AG10803 (cell line): ENCODE measurements around the gene OPTC.
A peak's percentile ranks its signal among the peaks of the same experiment; 100 is the strongest.
"Not testable (repeated sequence)": the region's sequence is repeated elsewhere in the genome, so short reads cannot be mapped to it uniquely, and the experiment has no call there.

Experiments
- DNase-seq: peaks from one replicate; pipeline ENCODE4 v3.0.0; 2010; ENCODE audit warnings: low read depth
- H3K4me3 ChIP-seq: 2 replicates; pipeline ENCODE4 v1.5.1; 2011; ENCODE audit warnings: mild to moderate bottlenecking, low read length, control low read depth
- TF ChIP-seq, protein P1 (sequence below): conservative IDR thresholded peaks from 2 replicates; pipeline ENCODE4 v1.5.1; 2011; ENCODE audit warnings: mild to moderate bottlenecking, low read length, control low read depth, inconsistent platforms

Gene OPTC, protein sequence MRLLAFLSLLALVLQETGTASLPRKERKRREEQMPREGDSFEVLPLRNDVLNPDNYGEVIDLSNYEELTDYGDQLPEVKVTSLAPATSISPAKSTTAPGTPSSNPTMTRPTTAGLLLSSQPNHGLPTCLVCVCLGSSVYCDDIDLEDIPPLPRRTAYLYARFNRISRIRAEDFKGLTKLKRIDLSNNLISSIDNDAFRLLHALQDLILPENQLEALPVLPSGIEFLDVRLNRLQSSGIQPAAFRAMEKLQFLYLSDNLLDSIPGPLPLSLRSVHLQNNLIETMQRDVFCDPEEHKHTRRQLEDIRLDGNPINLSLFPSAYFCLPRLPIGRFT

DNA sequence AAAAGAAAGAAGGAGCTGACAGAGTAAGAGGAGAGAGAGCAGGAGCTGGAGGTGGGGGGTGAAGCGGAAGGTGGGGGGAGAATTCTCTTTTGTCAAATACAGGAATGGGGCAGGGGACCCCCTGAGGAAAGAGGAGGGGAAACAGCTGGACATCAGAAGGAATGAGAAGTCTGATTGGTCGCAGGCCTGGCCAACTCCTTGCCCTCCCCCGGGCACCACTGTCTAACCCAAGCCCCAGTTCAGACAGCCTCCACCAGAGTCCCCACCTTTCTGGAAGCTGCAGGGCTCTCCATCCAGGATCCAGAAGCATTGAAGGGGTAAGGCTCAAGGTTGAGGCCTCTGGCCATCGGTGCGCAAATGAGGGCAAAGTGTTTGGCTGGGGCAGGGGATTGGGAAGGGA, at the start of gene OPTC:
Gene OPTC (plus strand): TSS at position 253 of the 400 bp plus-strand sequence. CDS start 1,853 bp downstream, outside the sequence.
- H3K4me3 ChIP-seq, result no peak within 1 kb of the TSS
- TF ChIP-seq, protein P1, sequence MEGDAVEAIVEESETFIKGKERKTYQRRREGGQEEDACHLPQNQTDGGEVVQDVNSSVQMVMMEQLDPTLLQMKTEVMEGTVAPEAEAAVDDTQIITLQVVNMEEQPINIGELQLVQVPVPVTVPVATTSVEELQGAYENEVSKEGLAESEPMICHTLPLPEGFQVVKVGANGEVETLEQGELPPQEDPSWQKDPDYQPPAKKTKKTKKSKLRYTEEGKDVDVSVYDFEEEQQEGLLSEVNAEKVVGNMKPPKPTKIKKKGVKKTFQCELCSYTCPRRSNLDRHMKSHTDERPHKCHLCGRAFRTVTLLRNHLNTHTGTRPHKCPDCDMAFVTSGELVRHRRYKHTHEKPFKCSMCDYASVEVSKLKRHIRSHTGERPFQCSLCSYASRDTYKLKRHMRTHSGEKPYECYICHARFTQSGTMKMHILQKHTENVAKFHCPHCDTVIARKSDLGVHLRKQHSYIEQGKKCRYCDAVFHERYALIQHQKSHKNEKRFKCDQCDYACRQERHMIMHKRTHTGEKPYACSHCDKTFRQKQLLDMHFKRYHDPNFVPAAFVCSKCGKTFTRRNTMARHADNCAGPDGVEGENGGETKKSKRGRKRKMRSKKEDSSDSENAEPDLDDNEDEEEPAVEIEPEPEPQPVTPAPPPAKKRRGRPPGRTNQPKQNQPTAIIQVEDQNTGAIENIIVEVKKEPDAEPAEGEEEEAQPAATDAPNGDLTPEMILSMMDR, result no peak
- DNase-seq, result no peak

DNA sequence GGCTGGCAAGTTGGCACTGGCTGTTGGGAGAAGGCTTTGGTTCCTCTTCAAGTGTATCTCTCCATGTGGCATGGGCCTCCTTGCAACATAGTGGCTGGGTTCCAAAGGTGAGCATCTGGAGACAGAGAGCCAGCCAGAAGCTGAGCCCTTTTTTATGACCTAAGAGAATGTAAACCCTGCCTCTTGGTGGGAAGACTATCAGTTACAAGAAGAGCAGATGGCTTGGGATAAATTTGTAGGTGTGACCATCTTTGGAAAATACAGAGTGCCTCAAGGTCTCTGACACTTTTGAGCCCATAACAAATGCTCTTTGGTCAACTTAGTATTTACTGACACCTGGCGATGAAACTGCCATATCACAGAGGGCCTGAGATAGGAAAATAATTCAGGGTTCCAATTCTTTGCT, 49.8 kb upstream of the OPTC start:
- TF ChIP-seq, protein P1, result no peak
- no peak overlapping the region for H3K4me3 ChIP-seq
- DNase-seq, result peak; percentile 77

DNA sequence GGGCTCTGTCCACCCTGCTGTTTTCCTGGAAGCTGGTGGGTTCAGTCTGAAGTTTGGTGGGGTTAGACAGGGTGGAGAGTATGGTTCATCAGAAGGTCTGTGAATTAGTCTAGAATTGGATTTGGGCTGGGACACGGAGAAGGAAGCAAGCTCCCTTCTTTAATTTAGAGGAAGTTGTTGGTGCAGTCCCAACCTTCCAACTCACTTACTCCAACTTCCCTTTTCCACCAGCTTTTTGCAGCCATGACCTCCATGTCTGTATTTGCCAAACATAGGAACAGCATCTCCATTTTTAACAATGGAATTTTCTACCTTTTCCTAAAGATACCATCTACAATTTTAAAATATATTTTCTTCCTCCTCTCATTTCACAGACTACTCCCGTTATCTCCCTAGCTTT, 46.8 kb upstream of the OPTC start:
- TF ChIP-seq, protein P1, result no peak
- DNase-seq, result no peak
- H3K4me3 ChIP-seq, result no peak overlapping the region

DNA sequence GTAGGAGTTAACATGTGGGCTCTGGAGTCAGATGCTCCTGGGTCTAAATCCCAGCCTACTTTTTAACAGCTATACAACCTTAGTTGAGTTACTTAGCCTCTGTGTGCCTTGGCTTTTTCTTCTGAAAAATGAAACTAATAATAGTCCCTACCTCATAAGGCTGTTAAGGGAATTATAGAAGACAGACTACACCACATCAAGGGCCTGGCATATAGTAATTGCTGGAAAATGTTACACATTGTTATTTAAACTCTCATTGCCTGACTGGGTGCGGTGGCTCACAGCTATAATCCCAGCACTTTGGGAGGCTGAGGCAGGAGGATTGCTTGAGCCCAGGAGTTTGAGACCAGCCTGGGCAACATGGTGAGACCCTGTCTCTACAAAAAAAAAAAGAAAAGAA, 46.4 kb upstream of the OPTC start:
- not testable (repeated sequence) for DNase-seq, H3K4me3 ChIP-seq

DNA sequence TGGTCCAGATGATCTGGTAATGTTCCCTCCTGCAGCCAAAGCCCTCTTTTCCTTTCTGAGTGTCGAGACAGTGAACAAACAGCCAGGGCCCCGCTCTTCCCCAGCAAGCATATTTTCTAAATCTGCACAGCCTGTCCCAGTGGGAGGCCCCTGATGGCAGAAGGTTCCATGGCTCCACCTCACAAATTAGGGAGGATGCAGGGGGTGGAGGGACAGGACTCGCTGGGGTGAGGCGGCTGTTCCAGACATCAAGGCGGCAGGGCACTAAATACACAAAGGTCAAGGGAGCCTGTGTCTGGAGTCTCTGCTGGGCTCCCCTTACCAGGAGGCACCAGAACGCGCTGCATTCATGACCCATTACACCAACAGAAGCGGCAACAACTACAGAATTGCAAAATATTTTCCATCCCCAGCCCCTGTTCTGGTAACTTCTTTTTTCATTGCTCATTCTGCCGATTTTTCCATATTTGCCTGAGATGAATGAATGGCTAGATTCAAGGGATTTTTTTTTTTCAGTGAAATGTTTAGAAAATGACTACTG, 45.4 kb upstream of the OPTC start:
- TF ChIP-seq, protein P1, result no peak
- H3K4me3 ChIP-seq, result no peak overlapping the region; the same call in 1 of the 2 replicates
- peak; percentile 59 for DNase-seq

DNA sequence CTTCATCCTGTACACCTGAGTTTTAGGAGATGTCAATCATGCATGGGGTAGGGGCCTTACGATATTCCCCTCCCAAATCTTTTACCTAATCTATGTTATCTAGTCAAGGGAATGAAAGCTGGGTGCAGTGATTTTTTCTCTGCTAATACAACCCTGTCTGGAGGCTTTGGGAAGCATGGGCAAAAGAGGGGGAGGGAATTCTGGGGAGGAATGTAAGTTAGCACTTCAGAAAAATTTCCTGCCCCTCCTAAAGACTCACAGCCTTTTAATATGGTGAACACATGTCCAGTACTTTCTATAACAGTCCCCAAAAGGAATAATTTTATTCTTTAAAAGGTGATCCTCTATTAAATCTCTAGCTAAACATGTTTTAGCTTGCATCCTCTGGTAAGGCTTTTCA, 44.0 kb upstream of the OPTC start:
- TF ChIP-seq, protein P1, result no peak
- no peak overlapping the region for H3K4me3 ChIP-seq
- peak; percentile 65 for DNase-seq

DNA sequence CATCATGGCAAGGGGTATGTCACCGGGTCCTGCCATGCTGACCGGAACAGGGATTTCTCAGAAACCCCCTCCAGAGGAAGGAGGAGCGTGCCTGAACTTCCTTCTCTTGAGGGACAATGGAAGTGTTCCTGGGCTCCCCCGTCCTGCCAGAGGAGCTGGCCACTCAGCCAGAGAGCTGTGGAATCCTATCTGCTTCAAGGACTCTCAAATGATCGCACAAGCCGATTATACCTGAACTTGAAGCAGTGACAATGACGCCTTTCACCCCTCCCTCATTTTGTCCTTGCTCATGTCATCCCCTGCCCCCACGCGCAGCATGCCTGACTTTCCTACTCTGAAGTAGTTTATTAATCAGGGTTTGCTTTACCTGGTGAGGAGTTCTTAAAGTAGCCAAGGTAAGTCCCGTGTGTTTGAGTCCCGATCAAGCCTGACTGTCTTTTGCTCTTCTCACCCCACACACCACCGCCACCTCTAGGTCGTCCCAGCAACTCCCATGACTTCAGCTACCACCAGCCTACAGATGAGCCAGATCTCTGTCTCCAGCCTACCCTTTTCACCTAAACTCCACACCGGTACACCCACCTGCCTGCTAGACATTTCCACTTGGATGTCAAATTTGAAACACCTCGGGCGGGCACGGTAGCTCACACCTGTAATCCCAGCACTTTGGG, 43.3 kb upstream of the OPTC start:
- H3K4me3 ChIP-seq, result no peak overlapping the region
- TF ChIP-seq, protein P1, result no peak
- DNase-seq, result no peak
